ENCODE results near the gene TAGLN2. TPM values are rescaled to one million over a fixed set of nuclear protein-coding genes. Genes with fewer than 3 reads are reported as not detected.

Gene TAGLN2
- total and polyA plus RNA-seq, 4 donors = 483 to 788 (median 749) TPM

- TF ChIP-seq CTCF (IDR thresholded peaks at IDR 0.05; ENCODE audit: control extremely low read depth, extremely low read depth) = no peak
- no peak for ATAC-seq (ENCODE audit: insufficient read depth, low FRiP score)
- H3K9me3 ChIP-seq (ENCODE audit: control insufficient read depth in 4 of 4, insufficient read depth in 3 of 4, low read length in 3 of 4) = no peaks in the 10 kb centered on the region
- H3K27ac ChIP-seq (ENCODE audit: low read depth in 1 of 2, low read length in 1 of 2) = no peak overlapping the region
- H3K27me3 ChIP-seq (ENCODE audit: control insufficient read depth in 3 of 3, insufficient read depth in 3 of 3, low read length in 2 of 3) = no peaks in the 10 kb centered on the region
- no peak overlapping the region for H3K9ac ChIP-seq (ENCODE audit: insufficient read depth in 1 of 2, low read length in 2 of 2)
- H3K4me1 ChIP-seq (ENCODE audit: control insufficient read depth in 5 of 5, insufficient read depth in 5 of 5, low read length in 5 of 5) = peaks cover 0 to 14% (median 5%) of the 10 kb centered on the region in 5 donors
- H3K4me3 ChIP-seq = no peak overlapping the region
- 26 to 28% methylated on average over 4 of the region's 4 CpGs for WGBS, 2 donors
- no peak for DNase-seq
- no peaks in the 10 kb centered on the region for H3K36me3 ChIP-seq (ENCODE audit: control insufficient read depth in 4 of 4, insufficient read depth in 4 of 4, low read length in 4 of 4)
These were observed 11.9 kb upstream of the TAGLN2 start for GRCh38 chr1:159937054-159937750.

GRCh38 chr1:159936273-159936904 lies 11.1 kb upstream of the TAGLN2 start:
- H3K36me3 ChIP-seq (ENCODE audit: control insufficient read depth in 4 of 4, insufficient read depth in 4 of 4, low read length in 4 of 4) = no peaks in the 10 kb centered on the region
- DNase-seq = peak; percentile 61 to 76 (median 66)
- H3K9me3 ChIP-seq (ENCODE audit: control insufficient read depth in 4 of 4, insufficient read depth in 3 of 4, low read length in 3 of 4) = no peaks in the 10 kb centered on the region
- ATAC-seq (ENCODE audit: insufficient read depth, low FRiP score) = peak; percentile 60
- TF ChIP-seq CTCF (IDR thresholded peaks at IDR 0.05; ENCODE audit: control extremely low read depth, extremely low read depth) = peak; percentile 97
- H3K4me3 ChIP-seq = no peak overlapping the region
- no peak overlapping the region for H3K27ac ChIP-seq (ENCODE audit: low read depth in 1 of 2, low read length in 1 of 2)
- WGBS, 2 donors = 34% methylated on average over 16 of the region's 16 CpGs
- no peak overlapping the region for H3K9ac ChIP-seq (ENCODE audit: insufficient read depth in 1 of 2, low read length in 2 of 2)
- H3K27me3 ChIP-seq (ENCODE audit: control insufficient read depth in 3 of 3, insufficient read depth in 3 of 3, low read length in 2 of 3) = no peaks in the 10 kb centered on the region
- peaks cover 0 to 14% (median 5%) of the 10 kb centered on the region in 5 donors for H3K4me1 ChIP-seq (ENCODE audit: control insufficient read depth in 5 of 5, insufficient read depth in 5 of 5, low read length in 5 of 5)

- Histone ChIP-seq H3K9ac (ENCODE audit: insufficient read depth in 1 of 2, low read length in 2 of 2) (no peak overlapping the region), H3K4me3 (no peak overlapping the region), H3K27ac (ENCODE audit: low read depth in 1 of 2, low read length in 1 of 2) (no peak overlapping the region), H3K4me1 (ENCODE audit: control insufficient read depth in 5 of 5, insufficient read depth in 5 of 5, low read length in 5 of 5) (peaks cover 0 to 14% (median 5%) of the 10 kb centered on the region in 5 donors), H3K36me3 (ENCODE audit: control insufficient read depth in 4 of 4, insufficient read depth in 4 of 4, low read length in 4 of 4) (no peaks in the 10 kb centered on the region), H3K27me3 (ENCODE audit: control insufficient read depth in 3 of 3, insufficient read depth in 3 of 3, low read length in 2 of 3) (no peaks in the 10 kb centered on the region), H3K9me3 (ENCODE audit: control insufficient read depth in 4 of 4, insufficient read depth in 3 of 4, low read length in 3 of 4) (no peaks in the 10 kb centered on the region)
- 57 to 70% methylated on average over 4 of the region's 4 CpGs for WGBS, 2 donors
- no peak for TF ChIP-seq CTCF (IDR thresholded peaks at IDR 0.05; ENCODE audit: control extremely low read depth, extremely low read depth)
- ATAC-seq (ENCODE audit: insufficient read depth, low FRiP score) (no peak), DNase-seq (no peak)
These were observed 10.5 kb upstream of the TAGLN2 start for GRCh38 chr1:159935719-159936272.
